22Rv1 (cell line): ENCODE results near the gene SPSB2.

Source experiments
- H3K27ac ChIP-seq: fragments of 450-650 bp; 2 replicates; pipeline ENCODE4 v1.5.1; 2017
- CTCF ChIP-seq: fragments of 450-650 bp; IDR thresholded peaks from 2 replicates; pipeline ENCODE4 v1.5.1; 2017; ENCODE audit warnings: mild to moderate bottlenecking
- ZFX ChIP-seq: fragments of 450-650 bp; IDR thresholded peaks from 2 replicates; pipeline ENCODE4 v1.6.1; 2017; ENCODE audit warnings: antibody characterized with exemption, borderline replicate concordance

The SPSB2 gene

GRCh38 chr12:6849976-6850560 is 23.0 kb downstream of the SPSB2 start:
- H3K27ac ChIP-seq: peak overlapping the region; percentile 99

DNA sequence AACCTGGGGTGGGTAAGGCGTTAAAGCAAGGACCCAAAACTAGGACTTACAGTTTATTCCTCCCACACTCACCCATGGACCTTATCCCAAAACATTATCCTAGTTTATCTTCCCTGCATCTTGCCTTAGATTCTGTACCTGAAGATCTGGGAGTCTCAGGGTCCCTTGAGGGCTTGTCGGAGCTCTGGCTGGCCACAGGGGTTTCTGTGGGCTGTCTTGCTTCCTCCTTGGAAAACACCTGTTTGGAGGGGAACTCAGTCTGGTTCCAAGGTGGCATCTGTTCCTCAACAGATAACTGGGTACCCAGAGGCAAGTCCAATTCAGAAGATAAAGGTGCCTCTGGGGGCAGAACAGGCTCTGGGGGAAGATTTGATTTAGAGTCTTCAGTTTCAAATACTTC is 23.7 kb downstream of the SPSB2 start:
- H3K27ac ChIP-seq: peak overlapping the region; percentile 99
- no peak for TF ChIP-seq ZFX
- TF ChIP-seq CTCF: no peak

More at GRCh38 chr12:6849976-6850560, 23.0 kb downstream of the SPSB2 start:
- TF ChIP-seq CTCF: no peak
- no peak for TF ChIP-seq ZFX

DNA sequence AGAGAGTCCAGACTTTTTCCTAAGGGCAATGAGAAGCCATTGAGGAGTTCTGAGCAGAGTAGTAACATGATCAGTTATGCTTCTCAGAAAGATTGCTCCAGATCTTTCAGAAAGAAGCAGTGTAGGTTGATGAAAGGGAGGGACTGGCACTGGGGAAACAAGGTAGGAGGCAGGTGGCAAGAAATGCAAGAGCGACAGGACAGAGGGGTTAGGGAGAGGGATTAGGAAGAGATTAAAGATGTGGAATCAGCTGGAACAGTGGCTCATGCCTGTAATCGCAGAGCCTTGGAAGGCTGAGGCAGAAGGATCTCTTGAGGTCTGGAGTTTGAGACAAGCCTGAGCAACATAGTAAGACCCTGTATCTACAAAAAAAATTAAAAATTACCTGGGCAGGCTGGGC is 25.4 kb downstream of the SPSB2 start:
- TF ChIP-seq ZFX (no peak), CTCF (no peak)
- peak overlapping the region; percentile 99 for H3K27ac ChIP-seq

- H3K27ac ChIP-seq: peak overlapping the region; percentile 99
- no peak for TF ChIP-seq ZFX
- TF ChIP-seq CTCF: no peak
Observed at GRCh38 chr12:6846316-6846869, 26.7 kb downstream of the SPSB2 start.

DNA sequence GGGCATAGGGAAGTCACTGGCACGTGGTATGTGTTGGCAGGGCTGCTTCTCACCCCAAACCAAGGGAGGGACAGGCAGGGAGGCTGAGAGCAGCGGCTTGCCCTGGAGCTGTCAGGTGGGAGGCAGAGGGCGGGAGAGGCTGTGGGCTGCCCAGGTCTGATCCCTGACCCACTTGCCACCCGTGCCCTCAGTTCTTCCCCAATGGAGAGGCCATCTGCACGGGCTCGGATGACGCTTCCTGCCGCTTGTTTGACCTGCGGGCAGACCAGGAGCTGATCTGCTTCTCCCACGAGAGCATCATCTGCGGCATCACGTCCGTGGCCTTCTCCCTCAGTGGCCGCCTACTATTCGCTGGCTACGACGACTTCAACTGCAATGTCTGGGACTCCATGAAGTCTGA is 27.7 kb downstream of the SPSB2 start:
- no peak overlapping the region for H3K27ac ChIP-seq
- no peak for TF ChIP-seq CTCF
- no peak for TF ChIP-seq ZFX

DNA sequence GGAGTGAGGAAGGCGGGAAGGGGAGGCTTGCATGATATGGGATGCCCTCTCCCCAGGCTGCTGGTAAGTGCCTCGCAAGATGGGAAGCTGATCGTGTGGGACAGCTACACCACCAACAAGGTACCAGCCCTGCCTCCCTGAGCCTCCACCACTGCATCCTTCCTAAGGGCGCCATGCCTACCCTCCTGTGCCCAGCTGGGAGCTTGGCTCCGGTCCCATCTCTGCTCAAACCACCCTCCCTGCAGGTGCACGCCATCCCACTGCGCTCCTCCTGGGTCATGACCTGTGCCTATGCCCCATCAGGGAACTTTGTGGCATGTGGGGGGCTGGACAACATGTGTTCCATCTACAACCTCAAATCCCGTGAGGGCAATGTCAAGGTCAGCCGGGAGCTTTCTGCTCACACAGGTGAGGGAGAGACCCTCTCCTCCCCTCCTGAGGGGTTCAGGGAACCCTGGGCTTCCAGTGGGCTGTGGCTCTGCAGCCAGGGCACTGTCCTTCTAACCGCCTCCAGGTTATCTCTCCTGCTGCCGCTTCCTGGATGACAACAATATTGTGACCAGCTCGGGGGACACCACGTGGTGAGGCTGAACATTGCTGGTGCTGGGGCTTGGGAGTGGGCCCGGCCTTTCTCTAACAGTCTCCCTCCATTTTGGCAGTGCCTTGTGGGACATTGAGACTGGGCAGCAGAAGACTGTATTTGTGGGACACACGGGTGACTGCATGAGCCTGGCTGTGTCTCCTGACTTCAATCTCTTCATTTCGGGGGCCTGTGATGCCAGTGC is 29.8 kb downstream of the SPSB2 start:
- TF ChIP-seq CTCF (no peak), ZFX (no peak)
- no peak overlapping the region for H3K27ac ChIP-seq

DNA sequence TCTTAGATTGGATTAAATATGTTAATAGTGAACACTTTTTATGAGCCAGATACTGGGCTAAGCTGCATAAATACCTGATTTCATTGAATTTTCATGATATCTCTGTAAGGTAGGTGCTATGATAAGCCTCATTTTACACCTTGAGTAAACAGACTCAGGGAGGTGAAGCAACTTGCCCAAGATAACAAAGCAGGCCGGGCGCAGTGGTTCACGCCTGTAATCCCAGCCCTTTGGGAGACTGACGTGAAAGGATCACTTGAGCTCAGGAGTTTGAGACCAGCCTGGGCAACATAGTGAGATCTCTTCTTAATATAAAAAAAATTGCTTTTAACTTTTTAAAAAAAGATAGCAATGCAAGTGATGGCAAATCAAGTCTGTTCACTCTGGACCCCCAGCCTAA is 31.0 kb downstream of the SPSB2 start:
- TF ChIP-seq CTCF (no peak), ZFX (no peak)
- peak overlapping the region; percentile 32; the same call in 1 of the 2 replicates for H3K27ac ChIP-seq
